Liver (tissue), 9 donors: ENCODE results near the gene CEMIP. TPM values are rescaled to one million over a fixed set of nuclear protein-coding genes. Genes with fewer than 3 reads are reported as not detected.
A peak's percentile ranks its signal among the peaks of the same experiment; 100 is the strongest.

Source experiments
- DNase-seq: peaks from one replicate; pipeline ENCODE4 v3.0.0-alpha.2; 2017; ENCODE audit warnings: low spot score
- H3K27ac ChIP-seq, 2 donors: one replicate each; pipeline ENCODE4 v1.7.0; 2013; ENCODE audit warnings: inconsistent platforms in 2 of 2, low read length in 2 of 2, control low read depth in 1 of 2, low read depth in 1 of 2, mild to moderate bottlenecking in 1 of 2
- H3K27me3 ChIP-seq, 4 donors: one replicate each; pipeline versions ENCODE4 v1.6.1 to v1.7.0; 2013; ENCODE audit warnings: low read length in 3 of 4, inconsistent platforms in 1 of 4, mild to moderate bottlenecking in 1 of 4, moderate library complexity in 1 of 4; ENCODE audit not compliant: control insufficient read depth in 4 of 4, insufficient read depth in 4 of 4
- H3K36me3 ChIP-seq, 4 donors: one replicate each; pipeline versions ENCODE4 v1.6.1 to v1.7.0; 2013; ENCODE audit warnings: low read length in 3 of 4, mild to moderate bottlenecking in 3 of 4, low read depth in 1 of 4, moderate library complexity in 1 of 4; ENCODE audit not compliant: control insufficient read depth in 4 of 4, insufficient read depth in 3 of 4
- H3K4me1 ChIP-seq, 4 donors: one replicate each; pipeline versions ENCODE4 v1.6.1 to v1.7.0; 2013; ENCODE audit warnings: low read length in 3 of 4, mild to moderate bottlenecking in 3 of 4, moderate library complexity in 1 of 4; ENCODE audit not compliant: control insufficient read depth in 4 of 4, insufficient read depth in 4 of 4
- H3K4me3 ChIP-seq, 3 donors: one replicate each; pipeline versions ENCODE4 v1.6.1 to v1.7.0; 2013; ENCODE audit warnings: low read length in 3 of 3, control low read depth in 1 of 3, low read depth in 1 of 3, mild to moderate bottlenecking in 1 of 3
- H3K9ac ChIP-seq, 2 donors: one replicate each; pipeline ENCODE4 v1.7.0; 2013; ENCODE audit warnings: low read length in 2 of 2, mild to moderate bottlenecking in 2 of 2, moderate library complexity in 2 of 2, control low read depth in 1 of 2, low read depth in 1 of 2
- H3K9me3 ChIP-seq, 4 donors: one replicate each; pipeline versions ENCODE4 v1.6.1 to v1.7.0; 2013; ENCODE audit warnings: low read length in 3 of 4; ENCODE audit not compliant: control insufficient read depth in 4 of 4
- EGR1 ChIP-seq, 2 donors: IDR thresholded peaks; 2 replicates each; pipeline ENCODE4 v1.6.1; 2016 to 2018; ENCODE audit warnings: antibody characterized with exemption in 2 of 2, low read depth in 2 of 2
- JUND ChIP-seq, 2 donors: IDR thresholded peaks; 2 replicates each; pipeline ENCODE4 v1.6.1; 2016; ENCODE audit warnings: antibody characterized with exemption in 2 of 2
- NR2F2 ChIP-seq: IDR thresholded peaks from 2 replicates; pipeline ENCODE4 v1.6.1; 2016; ENCODE audit warnings: antibody characterized with exemption
- RAD21 ChIP-seq, 2 donors: IDR thresholded peaks; 2 replicates each; pipeline ENCODE4 v1.6.1; 2016; ENCODE audit warnings: antibody characterized with exemption in 2 of 2, mild to moderate bottlenecking in 2 of 2
- REST ChIP-seq: IDR thresholded peaks from 2 replicates; pipeline ENCODE4 v1.6.1; 2016; ENCODE audit warnings: antibody characterized with exemption, mild to moderate bottlenecking
- WGBS: extraction: QIAGEN DNeasy Blood & Tissue Kit; methylation state at CpG from one replicate; pipeline ENCODE4 v1.1.7; 2013; 5-methylcytosine and 5-hydroxymethylcytosine counted together
- polyA plus RNA-seq, 2 donors: library from polyadenylated mRNA; stranded (reverse) in 1 of 2; unstranded in 1 of 2; fragments of 200-250 nt in 1 of 2; fragments of >200 nt in 1 of 2; fragmentation: Nextera tagmentation in 1 of 2; extraction: Ambion mirVana in 1 of 2; gene quantifications; one replicate each; pipeline versions ENCODE4 v1.2.1 to v1.2.3, GENCODE V29; 2013 to 2015
- total RNA-seq, 2 donors: library from RNA; depleted of rRNA; stranded (reverse); fragments of >200 nt; gene quantifications; one replicate each; pipeline ENCODE4 v1.2.3, GENCODE V29; 2014
- TF ChIP-seq, protein P1 (sequence below): fragments of 150-350 bp; IDR thresholded peaks from 2 replicates; pipeline ENCODE4 v1.5.1; 2017; ENCODE audit warnings: improper control_type of control experiment, low read depth, low read length; ENCODE audit not compliant: missing input control
- TF ChIP-seq, protein P2 (sequence below): IDR thresholded peaks from 2 replicates; pipeline ENCODE4 v1.6.1; 2016; ENCODE audit warnings: antibody characterized with exemption
- donor health status: healthy.
- donor health status: healthy.
- donor health status: healthy.
- donor health status: healthy.
- donor health status: healthy.

CEMIP gene
- total and polyA plus RNA-seq, 4 donors, result under 0.01 to 0.89 (median 0.21) TPM

DNA sequence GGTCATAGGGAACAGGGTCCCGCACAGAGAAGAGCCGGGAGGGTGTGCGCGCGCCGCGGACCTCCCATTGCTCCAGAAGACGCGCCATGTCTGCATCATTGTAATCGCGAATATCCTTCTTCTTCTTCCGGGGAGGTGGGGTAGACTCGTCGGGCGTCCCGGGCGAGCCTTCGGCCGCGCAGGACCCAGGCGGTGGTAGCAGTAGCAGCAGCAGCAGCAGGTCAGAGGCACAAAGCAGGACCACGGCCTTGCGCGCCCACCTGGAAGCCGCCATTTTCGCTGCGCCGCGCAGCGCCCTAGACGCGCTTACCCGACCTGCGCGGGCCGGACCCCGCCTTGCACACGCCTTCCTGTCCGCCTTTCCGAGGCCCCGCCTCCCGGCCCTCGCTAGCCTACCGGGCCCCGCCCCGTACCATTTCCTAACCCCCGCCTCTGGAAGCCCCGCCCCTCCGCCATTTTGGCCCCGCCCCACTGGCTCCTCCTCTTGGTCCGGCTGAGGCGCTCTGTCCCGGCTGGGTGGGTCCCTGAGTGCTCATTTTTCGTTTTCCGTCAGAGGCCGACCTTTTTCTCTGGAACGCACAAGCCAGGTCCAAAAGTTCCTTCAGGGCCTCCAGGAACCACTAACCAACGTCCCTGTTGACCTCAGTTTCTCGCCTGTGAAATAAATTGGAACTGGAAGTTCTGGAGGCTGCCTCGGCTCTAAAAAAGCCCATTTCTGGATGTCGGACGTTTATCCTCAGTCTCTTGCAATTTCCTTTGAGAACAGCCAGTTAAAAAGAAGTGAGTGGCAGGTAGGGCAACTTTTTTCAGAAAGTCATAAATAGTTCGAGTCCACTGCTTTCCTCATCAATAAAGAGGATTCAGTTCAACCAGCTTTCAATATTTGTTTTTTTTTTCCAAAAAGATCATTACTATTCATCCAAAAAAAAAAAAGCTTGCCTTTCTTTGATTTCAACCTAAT, 210.6 kb downstream of the CEMIP start, which contains the start of gene MESD (continued):
- TF ChIP-seq REST (peak; percentile 84), EGR1 (IDR thresholded peaks at IDR 0.05; ENCODE audit: low read depth in 2 of 2) (peak; percentile 26 to 34), NR2F2 (peak; percentile 79), JUND (IDR thresholded peaks at IDR 0.05) (peak in 1 of 2 donors; percentile 24)

- Histone ChIP-seq H3K36me3 (peaks cover 0 to 2% (median 0%) of the 10 kb centered on the region in 4 donors), H3K27me3 (no peaks in the 10 kb centered on the region), H3K9ac (no peak overlapping the region), H3K27ac (no peak overlapping the region), H3K9me3 (no peaks in the 10 kb centered on the region), H3K4me3 (no peak overlapping the region), H3K4me1 (peaks cover 2 to 22% (median 18%) of the 10 kb centered on the region in 4 donors)
- WGBS, result 96% methylated on average over 1 of the region's 1 CpG
- TF ChIP-seq, protein P1, sequence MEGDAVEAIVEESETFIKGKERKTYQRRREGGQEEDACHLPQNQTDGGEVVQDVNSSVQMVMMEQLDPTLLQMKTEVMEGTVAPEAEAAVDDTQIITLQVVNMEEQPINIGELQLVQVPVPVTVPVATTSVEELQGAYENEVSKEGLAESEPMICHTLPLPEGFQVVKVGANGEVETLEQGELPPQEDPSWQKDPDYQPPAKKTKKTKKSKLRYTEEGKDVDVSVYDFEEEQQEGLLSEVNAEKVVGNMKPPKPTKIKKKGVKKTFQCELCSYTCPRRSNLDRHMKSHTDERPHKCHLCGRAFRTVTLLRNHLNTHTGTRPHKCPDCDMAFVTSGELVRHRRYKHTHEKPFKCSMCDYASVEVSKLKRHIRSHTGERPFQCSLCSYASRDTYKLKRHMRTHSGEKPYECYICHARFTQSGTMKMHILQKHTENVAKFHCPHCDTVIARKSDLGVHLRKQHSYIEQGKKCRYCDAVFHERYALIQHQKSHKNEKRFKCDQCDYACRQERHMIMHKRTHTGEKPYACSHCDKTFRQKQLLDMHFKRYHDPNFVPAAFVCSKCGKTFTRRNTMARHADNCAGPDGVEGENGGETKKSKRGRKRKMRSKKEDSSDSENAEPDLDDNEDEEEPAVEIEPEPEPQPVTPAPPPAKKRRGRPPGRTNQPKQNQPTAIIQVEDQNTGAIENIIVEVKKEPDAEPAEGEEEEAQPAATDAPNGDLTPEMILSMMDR, result no peak
- no peak for TF ChIP-seq NR2F2
- TF ChIP-seq, protein P2, sequence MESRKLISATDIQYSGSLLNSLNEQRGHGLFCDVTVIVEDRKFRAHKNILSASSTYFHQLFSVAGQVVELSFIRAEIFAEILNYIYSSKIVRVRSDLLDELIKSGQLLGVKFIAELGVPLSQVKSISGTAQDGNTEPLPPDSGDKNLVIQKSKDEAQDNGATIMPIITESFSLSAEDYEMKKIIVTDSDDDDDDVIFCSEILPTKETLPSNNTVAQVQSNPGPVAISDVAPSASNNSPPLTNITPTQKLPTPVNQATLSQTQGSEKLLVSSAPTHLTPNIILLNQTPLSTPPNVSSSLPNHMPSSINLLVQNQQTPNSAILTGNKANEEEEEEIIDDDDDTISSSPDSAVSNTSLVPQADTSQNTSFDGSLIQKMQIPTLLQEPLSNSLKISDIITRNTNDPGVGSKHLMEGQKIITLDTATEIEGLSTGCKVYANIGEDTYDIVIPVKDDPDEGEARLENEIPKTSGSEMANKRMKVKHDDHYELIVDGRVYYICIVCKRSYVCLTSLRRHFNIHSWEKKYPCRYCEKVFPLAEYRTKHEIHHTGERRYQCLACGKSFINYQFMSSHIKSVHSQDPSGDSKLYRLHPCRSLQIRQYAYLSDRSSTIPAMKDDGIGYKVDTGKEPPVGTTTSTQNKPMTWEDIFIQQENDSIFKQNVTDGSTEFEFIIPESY, result no peak
- no peak for DNase-seq
Observed at GRCh38 chr15:80990955-80991354, 211.8 kb downstream of the CEMIP start.

DNA sequence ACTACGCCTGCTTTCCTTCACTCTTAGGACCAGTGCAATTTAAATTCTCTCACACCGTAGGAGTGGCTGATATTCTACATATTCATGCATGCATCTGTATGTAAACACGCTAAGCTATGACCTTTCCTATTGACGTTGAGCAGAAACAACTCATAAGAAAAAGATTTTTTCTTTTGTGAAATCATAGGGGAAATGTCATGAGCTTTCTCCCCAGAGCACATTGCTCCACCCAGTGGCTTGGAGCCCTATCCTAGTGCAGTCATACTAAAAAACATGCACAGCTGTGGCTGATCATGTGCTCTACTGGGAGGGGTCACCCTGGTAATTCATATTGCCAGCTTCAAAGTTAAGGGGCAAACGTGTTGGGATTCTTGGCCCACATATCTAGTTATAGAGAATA, 212.3 kb downstream of the CEMIP start:
- Histone ChIP-seq H3K27ac (no peak overlapping the region), H3K4me3 (no peak overlapping the region), H3K4me1 (peaks cover 2 to 22% (median 18%) of the 10 kb centered on the region in 4 donors), H3K36me3 (peaks cover 0 to 2% (median 0%) of the 10 kb centered on the region in 4 donors), H3K9ac (no peak overlapping the region), H3K9me3 (no peaks in the 10 kb centered on the region), H3K27me3 (no peaks in the 10 kb centered on the region)
- WGBS, result 79% methylated on average over 5 of the region's 5 CpGs
- no peak for DNase-seq
- peak in 1 of 2 donors; percentile 10 for TF ChIP-seq RAD21 (IDR thresholded peaks at IDR 0.05)
- TF ChIP-seq NR2F2, result no peak
